ENCODE data around the gene TPRX2. TPM values are rescaled to one million over a fixed set of nuclear protein-coding genes. Genes with fewer than 3 reads are reported as not detected.
"Not testable (repeated sequence)": the region's sequence is repeated elsewhere in the genome, so short reads cannot be mapped to it uniquely, and the experiment has no call there.

The TPRX2 gene
- total RNA-seq, 6 experiments from 2014 or later, result not detected

- Histone ChIP-seq H3K4me3 (no peak overlapping the region), H3K36me3 (no peaks in the 10 kb centered on the region), H3K9me3 (no peaks in the 10 kb centered on the region), H3K4me1 (peaks cover 0 to 25% (median 12%) of the 10 kb centered on the region in 4 donors), H3K27ac (no peak overlapping the region), H3K27me3 (no peaks in the 10 kb centered on the region)
- TF ChIP-seq CTCF (IDR thresholded peaks at IDR 0.05) (no peak), POLR2A (IDR thresholded peaks at IDR 0.05) (no peak)
- intact Hi-C loops (cut with DNase I), result no loop called here
- ATAC-seq (no peak), DNase-seq (peak in 1 of 3 donors; percentile 18)
- 90% methylated on average over 2 of the region's 8 CpGs for WGBS (ENCODE audit: insufficient coverage, low coverage, low lambda C conversion rate, missing lambda C conversion rate)
These were observed 40.3 kb downstream of the TPRX2 start for GRCh38 chr19:47899335-47899734.

- Histone ChIP-seq H3K27me3 (no peaks in the 10 kb centered on the region), H3K36me3 (no peaks in the 10 kb centered on the region), H3K27ac (no peak overlapping the region), H3K4me3 (no peak overlapping the region), H3K9me3 (no peaks in the 10 kb centered on the region), H3K4me1 (peaks cover 0 to 9% (median 4%) of the 10 kb centered on the region in 4 donors)
- no peak for TF ChIP-seq POLR2A (IDR thresholded peaks at IDR 0.05)
- ATAC-seq (no peak), DNase-seq (peak in 1 of 3 donors; percentile 5)
- intact Hi-C loops (cut with DNase I), result no loop called here
- 76% methylated on average over 6 of the region's 7 CpGs for WGBS (ENCODE audit: insufficient coverage, low coverage, low lambda C conversion rate, missing lambda C conversion rate)
These were observed 42.3 kb downstream of the TPRX2 start for GRCh38 chr19:47901370-47901769.

- H3K27ac ChIP-seq; H3K4me3 ChIP-seq; H3K36me3 ChIP-seq; H3K9me3 ChIP-seq; H3K27me3 ChIP-seq; intact Hi-C loops (cut with DNase I); H3K4me1 ChIP-seq; ATAC-seq: not testable (repeated sequence)
- peak; percentile 9 to 48 (median 41) for TF ChIP-seq CTCF (IDR thresholded peaks at IDR 0.05)
- WGBS (ENCODE audit: insufficient coverage, low coverage, low lambda C conversion rate, missing lambda C conversion rate), result 0% methylated on average over 9 of the region's 14 CpGs
- DNase-seq, result peak; percentile 62 to 78 (median 64)
These were observed 50.3 kb downstream of the TPRX2 start for GRCh38 chr19:47909350-47909749.

GRCh38 chr19:47910191-47910590, 51.2 kb downstream of the TPRX2 start:
- ATAC-seq; intact Hi-C loops (cut with DNase I); H3K36me3 ChIP-seq; H3K27ac ChIP-seq; H3K27me3 ChIP-seq; H3K4me3 ChIP-seq; H3K9me3 ChIP-seq; H3K4me1 ChIP-seq: not testable (repeated sequence)
- peak in 1 of 3 donors; percentile 14 for DNase-seq
- WGBS (ENCODE audit: insufficient coverage, low coverage, low lambda C conversion rate, missing lambda C conversion rate), result 81% methylated on average over 1 of the region's 2 CpGs

Other genes with a start within 250 kb of the TPRX2 start
- 10 to 100 TPM in 3 of 6 experiments, 1 to 10 TPM in 3; 3.6 to 20.2 (median 12.8) TPM for gene EHD2, start 145.8 kb upstream of the TPRX2 start, total RNA-seq
- 100 to 1,000 TPM in 1 of 6 experiments, 10 to 100 TPM in 5; 73.6 to 105 (median 79.4) TPM for gene NOP53, start 113.7 kb upstream of the TPRX2 start, total RNA-seq
- 100 to 1,000 TPM in 3 of 6 experiments, 10 to 100 TPM in 3; 46.4 to 141 (median 83.0) TPM for gene SELENOW, start 80.5 kb upstream of the TPRX2 start, total RNA-seq
- not detected for gene TPRX1, start 54.7 kb upstream of the TPRX2 start, total RNA-seq
- not detected for gene CRX, start 37.3 kb upstream of the TPRX2 start, total RNA-seq
- gene SULT2A1, start 27.1 kb downstream of the TPRX2 start, total RNA-seq, result 1,000 to 10,000 TPM in 1 of 6 experiments, 100 to 1,000 TPM in 5; 156 to 1,019 (median 382) TPM
- not detected for gene BSPH1, start 132.9 kb downstream of the TPRX2 start, total RNA-seq
- not detected for gene ELSPBP1, start 135.4 kb downstream of the TPRX2 start, total RNA-seq
- gene CABP5, start 184.8 kb downstream of the TPRX2 start, total RNA-seq, result not detected